Measurements from ENCODE around the gene SOX6. TPM values are rescaled to one million over a fixed set of nuclear protein-coding genes. Genes with fewer than 3 reads are reported as not detected.

SOX6 gene
- polyA plus RNA-seq, 3 donors = not detected

DNA sequence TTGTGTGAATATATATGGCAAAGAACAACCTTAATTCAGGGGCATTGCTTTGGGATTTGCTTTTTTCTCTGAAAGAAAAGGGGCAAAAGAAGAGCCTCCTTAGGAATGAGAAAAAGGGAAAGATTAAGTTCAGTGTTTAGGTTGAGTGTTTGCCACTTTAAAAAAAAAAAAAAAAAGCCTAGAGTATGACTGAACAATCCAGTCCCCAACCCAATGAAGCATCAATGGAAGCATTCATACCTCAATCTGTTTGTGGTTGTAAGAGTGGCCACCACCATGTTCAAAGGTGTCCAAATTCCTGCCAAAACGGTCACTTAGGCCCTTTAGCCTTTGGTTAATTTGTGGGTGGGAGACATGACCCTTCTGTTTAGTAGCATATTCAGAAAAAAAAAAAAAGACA lies 260.6 kb downstream of the SOX6 start:
- no peak overlapping the region for H3K4me2 ChIP-seq (replicated peaks; ENCODE audit: extremely low read depth, low read length, poor library complexity, severe bottlenecking)
- no peaks in the 10 kb centered on the region for H3K27me3 ChIP-seq (ENCODE audit: control insufficient read depth in 2 of 2, insufficient read depth in 2 of 2, low read length in 2 of 2)
- H3K4me3 ChIP-seq (replicated peaks in 1 of 3; ENCODE audit: low read depth in 2 of 3, low read length in 3 of 3) = no peak overlapping the region
- no peak overlapping the region for H3K9ac ChIP-seq (ENCODE audit: insufficient read depth, low read length, poor library complexity, severe bottlenecking)
- WGBS (ENCODE audit: insufficient coverage) = no CpG with 5 or more reads among the region's 1 CpG
- no peaks in the 10 kb centered on the region for H3K4me1 ChIP-seq (ENCODE audit: control insufficient read depth in 1 of 2, insufficient read depth in 2 of 2, low read length in 2 of 2)
- H3K27ac ChIP-seq (ENCODE audit: low read depth in 1 of 2, low read length in 2 of 2) = no peak overlapping the region
- TF ChIP-seq, protein P1, sequence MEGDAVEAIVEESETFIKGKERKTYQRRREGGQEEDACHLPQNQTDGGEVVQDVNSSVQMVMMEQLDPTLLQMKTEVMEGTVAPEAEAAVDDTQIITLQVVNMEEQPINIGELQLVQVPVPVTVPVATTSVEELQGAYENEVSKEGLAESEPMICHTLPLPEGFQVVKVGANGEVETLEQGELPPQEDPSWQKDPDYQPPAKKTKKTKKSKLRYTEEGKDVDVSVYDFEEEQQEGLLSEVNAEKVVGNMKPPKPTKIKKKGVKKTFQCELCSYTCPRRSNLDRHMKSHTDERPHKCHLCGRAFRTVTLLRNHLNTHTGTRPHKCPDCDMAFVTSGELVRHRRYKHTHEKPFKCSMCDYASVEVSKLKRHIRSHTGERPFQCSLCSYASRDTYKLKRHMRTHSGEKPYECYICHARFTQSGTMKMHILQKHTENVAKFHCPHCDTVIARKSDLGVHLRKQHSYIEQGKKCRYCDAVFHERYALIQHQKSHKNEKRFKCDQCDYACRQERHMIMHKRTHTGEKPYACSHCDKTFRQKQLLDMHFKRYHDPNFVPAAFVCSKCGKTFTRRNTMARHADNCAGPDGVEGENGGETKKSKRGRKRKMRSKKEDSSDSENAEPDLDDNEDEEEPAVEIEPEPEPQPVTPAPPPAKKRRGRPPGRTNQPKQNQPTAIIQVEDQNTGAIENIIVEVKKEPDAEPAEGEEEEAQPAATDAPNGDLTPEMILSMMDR (IDR thresholded peaks at IDR 0.05) = no peak
- Mint-ChIP-seq H3K27me3 (ENCODE audit: low read depth in 3 of 3) (peaks cover 0 to 4% (median 2%) of the 10 kb centered on the region in 3 donors), H3K27ac (no peak overlapping the region), H3K9me3 (peaks cover 0 to 2% (median 0%) of the 10 kb centered on the region in 7 donors), H3K36me3 (no peaks in the 10 kb centered on the region), H3K4me3 (no peak overlapping the region), H3K4me1 (no peaks in the 10 kb centered on the region)
- H3K79me2 ChIP-seq (ENCODE audit: insufficient read depth, low read length) = no peaks in the 10 kb centered on the region
- no peak for DNase-seq
- no peaks in the 10 kb centered on the region for H3K9me3 ChIP-seq (replicated peaks in 1 of 2; ENCODE audit: control insufficient read depth in 1 of 2, insufficient read depth in 1 of 2, low read length in 2 of 2)
- no peaks in the 10 kb centered on the region for H4K20me1 ChIP-seq (ENCODE audit: insufficient read depth, low read length)
- no peaks in the 10 kb centered on the region for H3K36me3 ChIP-seq (replicated peaks in 1 of 2; ENCODE audit: control insufficient read depth in 1 of 2, insufficient read depth in 2 of 2, low read length in 2 of 2)
- intact Hi-C loops (cut with micrococcal nuclease) = no loop called here
- no peak overlapping the region for H2AFZ ChIP-seq (ENCODE audit: insufficient read depth, low read depth, low read length, poor library complexity, severe bottlenecking)

DNA sequence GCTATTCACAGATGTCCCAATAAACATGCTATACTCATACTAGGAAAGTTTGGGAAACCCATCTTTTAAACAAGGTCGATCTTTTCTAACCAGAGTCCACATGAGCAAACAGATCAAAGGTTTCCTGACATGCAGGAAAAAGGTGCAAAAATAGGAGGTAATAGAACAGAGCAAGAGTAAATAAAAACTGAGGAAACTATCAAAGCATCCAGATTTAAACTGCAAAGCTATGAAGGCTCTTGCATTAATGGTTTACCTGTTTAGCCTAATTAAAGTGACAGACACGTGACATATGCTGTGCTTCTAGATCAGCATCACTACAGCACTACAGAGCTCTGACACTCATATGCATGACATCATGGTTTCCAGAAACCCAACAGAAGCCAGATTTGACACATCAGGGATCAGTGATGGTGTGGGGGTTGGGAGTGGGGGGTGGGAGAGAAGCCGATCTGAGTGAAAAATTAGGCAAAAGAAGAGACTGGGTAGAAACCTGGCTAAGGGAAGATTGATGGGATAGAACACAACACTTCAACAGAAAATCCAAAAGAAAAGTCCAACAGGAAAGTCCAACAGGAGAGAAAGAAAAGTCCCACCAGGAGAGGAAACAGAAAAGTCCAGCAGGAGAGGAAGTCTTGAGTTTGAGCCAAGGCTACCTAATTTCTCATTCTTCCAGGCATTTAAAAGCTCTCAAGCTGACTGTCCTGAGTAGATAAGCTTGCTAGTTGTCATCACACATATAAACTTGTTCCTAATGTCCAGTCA lies 262.3 kb downstream of the SOX6 start:
- H3K4me1 ChIP-seq (ENCODE audit: control insufficient read depth in 1 of 2, insufficient read depth in 2 of 2, low read length in 2 of 2) = no peaks in the 10 kb centered on the region
- no peak overlapping the region for H3K4me2 ChIP-seq (replicated peaks; ENCODE audit: extremely low read depth, low read length, poor library complexity, severe bottlenecking)
- DNase-seq = no peak
- no peak overlapping the region for H3K4me3 Mint-ChIP-seq
- H3K9me3 ChIP-seq (replicated peaks in 1 of 2; ENCODE audit: control insufficient read depth in 1 of 2, insufficient read depth in 1 of 2, low read length in 2 of 2) = no peaks in the 10 kb centered on the region
- H3K4me1 Mint-ChIP-seq = no peaks in the 10 kb centered on the region
- H3K9me3 Mint-ChIP-seq = peaks cover 0 to 2% (median 0%) of the 10 kb centered on the region in 7 donors
- H3K27ac Mint-ChIP-seq = no peak overlapping the region
- no peak overlapping the region for H2AFZ ChIP-seq (ENCODE audit: insufficient read depth, low read depth, low read length, poor library complexity, severe bottlenecking)
- H3K27ac ChIP-seq (ENCODE audit: low read depth in 1 of 2, low read length in 2 of 2) = no peak overlapping the region
- intact Hi-C loops (cut with micrococcal nuclease) = no loop called here
- peaks cover 0 to 4% (median 2%) of the 10 kb centered on the region in 3 donors for H3K27me3 Mint-ChIP-seq (ENCODE audit: low read depth in 3 of 3)
- no peaks in the 10 kb centered on the region for H3K36me3 Mint-ChIP-seq
- no peaks in the 10 kb centered on the region for H3K36me3 ChIP-seq (replicated peaks in 1 of 2; ENCODE audit: control insufficient read depth in 1 of 2, insufficient read depth in 2 of 2, low read length in 2 of 2)
- no peak overlapping the region for H3K4me3 ChIP-seq (replicated peaks in 1 of 3; ENCODE audit: low read depth in 2 of 3, low read length in 3 of 3)
- TF ChIP-seq, protein P1 (IDR thresholded peaks at IDR 0.05) = no peak
- no peaks in the 10 kb centered on the region for H3K79me2 ChIP-seq (ENCODE audit: insufficient read depth, low read length)
- no peaks in the 10 kb centered on the region for H3K27me3 ChIP-seq (ENCODE audit: control insufficient read depth in 2 of 2, insufficient read depth in 2 of 2, low read length in 2 of 2)
- no peaks in the 10 kb centered on the region for H4K20me1 ChIP-seq (ENCODE audit: insufficient read depth, low read length)
- no peak overlapping the region for H3K9ac ChIP-seq (ENCODE audit: insufficient read depth, low read length, poor library complexity, severe bottlenecking)
- no CpG with 5 or more reads among the region's 3 CpGs for WGBS (ENCODE audit: insufficient coverage)
